ENCODE measurements around the gene RARS2.

- TF ChIP-seq CTCF (tag by site-specific recombination; IDR thresholded peaks at IDR 0.05) (no peak), ZNF629 (tag by site-specific recombination; IDR thresholded peaks at IDR 0.05) (no peak), PRDM1 (tag by site-specific recombination; IDR thresholded peaks at IDR 0.05) (no peak), ZNF580 (tag by site-specific recombination; IDR thresholded peaks at IDR 0.05) (no peak), TSHZ1 (tag by site-specific recombination; IDR thresholded peaks at IDR 0.05; ENCODE audit: borderline replicate concordance) (no peak), MZF1 (tag by site-specific recombination; IDR thresholded peaks at IDR 0.05; ENCODE audit: borderline replicate concordance) (no peak)
These were observed 48.0 kb downstream of the RARS2 start for GRCh38 chr6:87541744-87542143.
